CD4-positive, alpha-beta T cell treated with Interleukin-1 beta for 1 hour (primary cell): ENCODE results near the gene C5AR1.
"Not testable (repeated sequence)": the region's sequence is repeated elsewhere in the genome, so short reads cannot be mapped to it uniquely, and the experiment has no call there.

Experiments
- DNase-seq, 2 donors: peaks; one replicate each; pipeline ENCODE4 v3.0.0-alpha.2; 2020 to 2022

The C5AR1 gene

DNA sequence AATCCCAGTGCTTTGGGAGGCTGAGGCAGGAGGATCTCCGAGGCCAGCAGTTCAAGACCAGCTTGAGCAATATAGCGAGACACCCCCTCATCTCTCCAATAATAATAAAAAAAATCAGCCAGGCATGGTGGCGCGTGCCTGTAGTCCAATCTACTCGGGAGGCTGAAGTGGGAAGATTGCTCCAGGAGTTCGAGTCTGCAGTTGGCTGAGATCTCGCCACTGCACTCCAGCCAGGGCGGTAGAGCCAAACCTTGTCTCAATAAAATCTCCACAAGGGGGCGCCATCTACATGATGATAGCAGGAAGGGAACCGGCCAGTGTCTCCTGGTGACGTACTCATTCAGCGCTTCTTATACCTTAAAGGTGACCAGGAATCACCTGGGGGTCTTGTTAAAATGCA is 13.6 kb upstream of the C5AR1 start:
- peak; percentile 75 to 86 for DNase-seq

DNA sequence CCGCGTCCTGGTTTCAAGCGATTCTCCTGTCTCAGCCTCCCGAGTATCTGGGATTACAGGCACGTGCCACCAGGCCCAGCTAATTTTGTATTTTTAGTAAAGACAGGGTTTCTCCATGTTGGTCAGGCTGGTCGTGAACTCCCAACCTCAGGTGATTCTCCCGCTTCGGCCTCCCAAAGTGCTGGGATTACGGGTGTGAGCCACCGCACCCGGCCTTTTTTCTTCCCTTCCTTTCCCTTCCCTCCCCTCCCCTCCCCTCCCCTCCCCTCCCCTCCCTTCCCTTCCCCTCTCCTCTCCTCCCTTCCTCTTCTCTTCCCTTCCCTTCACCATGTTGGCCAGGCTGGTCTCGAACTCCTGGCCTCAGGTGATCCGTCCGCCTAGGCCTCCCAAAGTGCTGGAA is 8.8 kb upstream of the C5AR1 start:
- not testable (repeated sequence) for DNase-seq

DNA sequence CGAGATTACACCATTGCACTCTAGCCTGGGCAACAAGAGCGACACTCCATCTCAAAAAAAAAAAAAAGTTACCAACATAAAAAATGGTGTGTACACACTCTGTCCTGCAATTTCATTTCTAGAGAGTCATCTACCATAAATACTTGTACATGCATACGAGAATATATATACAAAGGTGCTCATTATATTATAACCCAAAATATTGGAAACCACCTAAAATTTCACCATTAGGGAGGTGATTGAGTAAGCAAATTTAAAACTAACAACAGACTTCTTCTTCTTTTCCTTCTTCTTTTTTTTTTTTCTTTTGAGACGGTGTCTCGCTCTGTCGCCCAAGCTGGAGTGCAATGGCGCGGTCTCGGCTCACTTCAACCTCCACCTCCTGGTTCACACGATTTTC is 7.4 kb upstream of the C5AR1 start:
- no peak for DNase-seq

DNA sequence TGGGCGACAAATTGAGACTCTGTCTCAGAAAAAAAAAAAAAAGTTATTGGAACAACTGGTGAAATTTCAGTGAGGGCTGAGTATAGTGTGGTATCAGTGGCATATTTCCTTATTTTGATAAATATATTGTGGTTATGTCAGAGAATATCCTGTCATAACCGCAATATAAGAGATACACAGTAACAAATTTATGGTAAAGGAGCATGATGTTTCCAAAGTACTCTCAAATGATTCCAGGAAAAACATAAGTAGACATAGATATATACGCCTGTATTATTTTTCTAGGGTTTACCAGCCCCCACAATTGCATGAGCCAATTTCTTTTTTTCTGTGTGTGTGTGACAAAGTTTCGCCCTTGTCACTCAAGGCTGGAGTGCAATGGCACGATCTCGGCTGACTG is 5.7 kb upstream of the C5AR1 start:
- no peak for DNase-seq

DNA sequence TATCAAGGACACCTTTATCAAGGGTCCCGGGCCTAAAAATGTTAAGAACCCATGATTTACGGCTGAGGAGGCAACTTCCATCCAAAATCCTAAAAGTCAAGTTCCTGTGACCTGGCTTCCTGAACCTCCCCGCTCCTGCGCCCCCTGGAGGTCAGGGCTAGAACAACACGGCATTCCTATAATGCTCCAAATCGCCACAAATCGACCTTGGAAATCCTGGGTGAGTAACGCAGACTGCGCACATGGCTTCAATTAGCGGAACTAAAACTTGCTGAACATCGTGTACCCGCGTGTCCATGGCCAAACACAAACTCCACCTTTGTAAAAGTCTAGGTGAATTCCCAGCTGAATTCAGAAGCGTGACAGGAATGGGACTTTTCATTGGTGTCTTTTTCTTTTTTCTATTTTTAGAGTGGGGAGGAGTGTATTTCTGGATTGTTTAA is 4.3 kb upstream of the C5AR1 start:
- peak; percentile 49 to 51 for DNase-seq

DNA sequence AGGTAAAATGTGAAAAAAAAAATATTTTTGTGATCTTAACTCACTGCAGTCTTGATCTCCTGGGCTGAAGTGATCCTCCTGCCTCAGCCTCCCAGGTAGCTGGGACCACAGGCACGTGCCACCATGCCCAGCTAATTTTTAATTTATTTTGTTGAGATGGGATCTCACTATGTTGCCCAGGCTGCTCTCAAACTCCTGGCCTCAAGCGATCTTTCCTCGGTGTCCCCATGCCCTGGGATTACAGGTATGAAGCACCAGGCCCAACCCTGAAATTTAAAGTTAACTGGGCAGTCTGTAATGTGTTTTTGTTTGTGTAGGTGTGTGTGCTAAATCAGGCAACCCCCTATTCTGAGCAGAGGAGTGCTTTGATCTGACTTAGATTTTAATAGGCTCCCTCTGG is 3.4 kb upstream of the C5AR1 start:
- no peak for DNase-seq

DNA sequence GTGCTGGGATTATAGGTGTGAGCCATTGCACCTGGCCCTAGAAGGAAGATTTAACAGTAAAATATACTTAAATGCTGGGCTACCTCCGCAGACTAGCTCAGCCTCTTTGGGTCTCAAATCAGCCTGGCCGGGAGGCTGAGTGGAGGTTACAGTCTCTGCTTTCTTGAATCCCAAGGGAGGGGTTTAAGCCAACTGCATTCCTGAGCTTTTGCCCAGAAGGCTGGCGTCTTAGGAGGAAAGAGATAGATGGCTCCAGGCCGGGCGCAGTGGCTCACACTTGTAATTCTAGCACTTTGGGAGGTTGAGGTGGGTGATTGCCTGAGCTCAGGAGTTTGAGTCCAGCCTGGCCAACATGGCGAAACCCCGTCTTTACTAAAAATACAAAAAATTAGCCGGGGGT is 623 bp upstream of the C5AR1 start:
- DNase-seq: no peak

DNA sequence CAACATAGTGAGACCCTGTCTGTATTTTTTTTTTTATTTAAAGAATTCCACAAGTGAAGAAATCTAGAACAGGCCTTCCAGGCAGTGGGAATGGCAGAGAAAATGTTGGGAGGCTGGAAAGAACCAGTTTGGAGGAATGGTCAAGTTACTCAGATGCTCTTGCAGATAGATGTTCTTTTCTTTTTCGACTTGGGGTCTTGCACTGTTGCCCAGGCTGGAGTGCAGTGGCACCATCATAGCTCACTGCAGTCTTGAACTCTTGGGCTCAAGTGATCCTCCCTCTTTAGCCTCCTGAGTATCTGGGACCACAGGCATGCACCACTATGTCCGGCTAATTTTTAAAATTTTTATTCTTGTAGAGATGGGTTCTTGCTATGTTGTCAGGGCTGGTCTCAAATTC is 662 bp downstream of the C5AR1 start:
- no peak for DNase-seq

DNA sequence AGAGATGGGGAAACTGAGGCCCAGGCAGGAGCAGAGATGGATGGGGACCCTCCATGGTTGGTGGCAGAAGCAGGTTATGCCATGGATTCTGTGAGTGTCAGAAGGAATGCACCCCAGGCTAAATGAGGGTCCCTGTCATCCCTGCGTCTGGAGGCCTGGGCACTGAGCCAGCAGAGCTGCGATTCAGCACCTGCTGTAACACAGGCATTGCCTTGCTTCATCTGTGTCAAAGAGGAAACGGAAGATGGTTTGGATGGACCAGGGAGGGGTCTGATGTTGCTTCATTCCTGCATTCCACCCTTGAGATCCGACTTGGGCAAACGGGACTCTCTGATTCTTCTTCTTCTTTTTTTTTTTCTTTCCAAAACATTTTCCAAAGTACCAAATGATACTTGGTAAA is 1.2 kb downstream of the C5AR1 start:
- peak in 1 of 2 donors; percentile 52 for DNase-seq

DNA sequence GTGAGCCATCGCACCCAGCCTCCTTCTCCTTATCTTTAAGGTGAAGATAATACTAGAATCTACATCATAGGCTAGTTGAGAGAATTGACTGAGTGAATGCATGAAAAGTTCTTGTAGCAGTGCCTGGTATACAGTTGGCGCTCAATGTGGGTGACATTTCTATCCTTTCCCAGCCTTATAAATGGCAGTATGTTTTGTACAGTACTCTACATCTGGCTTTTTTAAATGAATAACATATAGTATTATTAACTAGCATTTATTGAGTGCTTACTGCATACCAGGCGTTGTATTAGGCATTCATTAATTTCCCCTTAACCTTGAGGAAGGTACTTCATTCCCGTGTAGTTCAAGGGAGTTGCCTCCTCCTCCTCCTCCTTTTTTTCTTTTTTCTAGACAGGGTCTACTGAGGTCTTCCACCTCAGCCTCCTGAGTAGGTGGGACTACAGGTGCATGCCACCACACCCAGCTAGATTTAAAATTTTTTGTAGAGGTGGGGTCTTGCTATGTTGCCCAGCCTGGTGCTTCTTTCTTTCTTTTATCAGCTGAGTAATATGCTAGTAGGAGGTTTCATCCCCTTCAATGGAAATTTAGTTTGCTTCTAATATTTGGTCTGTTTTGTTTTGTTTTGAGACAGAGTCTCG is 2.8 kb downstream of the C5AR1 start:
- no peak for DNase-seq

DNA sequence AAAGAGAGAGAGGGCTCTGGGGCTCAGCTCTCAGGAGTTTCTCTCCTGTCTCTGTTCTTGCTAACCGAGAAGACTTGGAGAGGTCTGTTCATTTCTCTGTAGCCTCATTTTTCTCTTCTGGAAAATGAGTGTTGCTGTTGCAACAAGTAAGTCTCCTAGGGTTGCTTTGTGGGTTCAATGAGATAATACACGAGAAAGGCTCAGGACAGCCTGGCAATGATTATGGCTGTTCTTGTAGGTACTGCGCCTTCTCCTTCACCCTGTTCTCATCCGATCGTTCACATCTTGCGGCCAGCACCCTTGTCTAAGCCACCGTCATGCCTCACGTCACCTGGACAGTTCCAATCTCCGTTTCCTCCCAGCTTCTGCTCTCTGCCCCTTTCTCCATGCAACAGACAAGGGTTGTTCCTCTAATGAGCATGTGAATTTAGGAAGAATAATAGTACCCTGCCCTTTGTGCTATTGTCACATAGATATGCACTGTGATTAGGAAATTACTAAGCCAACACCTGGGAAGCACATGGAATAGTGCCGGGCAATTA is 4.2 kb downstream of the C5AR1 start:
- DNase-seq: no peak

DNA sequence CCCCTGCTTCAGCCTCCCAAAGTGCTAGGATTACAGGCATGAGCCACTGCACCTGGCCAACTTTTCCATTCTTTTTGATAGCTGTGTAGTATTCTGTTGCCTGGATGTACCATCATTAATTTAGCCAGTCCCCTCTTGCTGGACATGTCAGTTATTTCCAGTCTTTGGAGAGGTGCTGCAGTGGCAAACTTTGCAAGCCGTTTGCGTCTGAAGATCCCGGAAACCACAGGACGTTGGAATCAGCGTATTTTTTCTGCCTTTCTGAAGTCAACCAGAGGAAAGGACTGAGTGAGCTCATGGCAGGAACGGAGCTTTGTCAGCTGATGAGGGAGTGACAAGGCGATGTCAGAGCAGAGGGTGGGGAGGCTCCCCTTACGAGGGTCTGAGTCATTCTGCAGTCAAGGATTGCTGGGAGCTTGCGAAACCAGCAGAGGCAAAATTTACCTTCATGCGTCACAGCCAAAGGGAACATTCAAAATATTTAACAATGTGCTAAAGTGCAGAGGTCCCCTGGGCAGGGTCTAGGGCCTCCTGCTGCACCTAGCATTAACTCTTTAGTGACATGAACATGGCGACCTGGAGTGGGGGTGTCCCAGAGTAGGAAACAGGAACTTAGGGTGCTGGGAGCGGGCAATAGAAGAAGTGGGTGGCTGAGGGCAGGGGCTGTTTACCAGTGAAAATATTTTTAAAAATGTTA is 5.6 kb downstream of the C5AR1 start:
- DNase-seq: peak in 1 of 2 donors; percentile 82

DNA sequence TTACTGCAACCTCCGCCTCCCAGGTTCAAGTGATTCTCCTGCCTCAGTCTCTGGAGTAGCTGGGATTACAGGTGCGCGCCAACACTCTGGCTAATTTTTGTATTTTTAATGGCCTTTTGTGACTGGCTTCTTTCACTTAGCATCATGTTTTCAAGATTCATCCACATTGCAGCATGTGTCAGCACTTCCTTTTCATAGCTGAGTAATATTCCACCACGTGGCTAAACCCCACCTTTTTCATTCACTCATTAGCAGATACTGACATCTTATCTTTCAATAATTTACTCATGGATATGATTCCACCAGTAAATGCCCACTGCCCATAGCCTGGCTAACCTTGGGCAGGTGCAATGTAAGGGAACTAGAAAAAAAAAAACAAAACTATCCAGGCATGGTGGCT is 6.9 kb downstream of the C5AR1 start:
- DNase-seq: no peak

DNA sequence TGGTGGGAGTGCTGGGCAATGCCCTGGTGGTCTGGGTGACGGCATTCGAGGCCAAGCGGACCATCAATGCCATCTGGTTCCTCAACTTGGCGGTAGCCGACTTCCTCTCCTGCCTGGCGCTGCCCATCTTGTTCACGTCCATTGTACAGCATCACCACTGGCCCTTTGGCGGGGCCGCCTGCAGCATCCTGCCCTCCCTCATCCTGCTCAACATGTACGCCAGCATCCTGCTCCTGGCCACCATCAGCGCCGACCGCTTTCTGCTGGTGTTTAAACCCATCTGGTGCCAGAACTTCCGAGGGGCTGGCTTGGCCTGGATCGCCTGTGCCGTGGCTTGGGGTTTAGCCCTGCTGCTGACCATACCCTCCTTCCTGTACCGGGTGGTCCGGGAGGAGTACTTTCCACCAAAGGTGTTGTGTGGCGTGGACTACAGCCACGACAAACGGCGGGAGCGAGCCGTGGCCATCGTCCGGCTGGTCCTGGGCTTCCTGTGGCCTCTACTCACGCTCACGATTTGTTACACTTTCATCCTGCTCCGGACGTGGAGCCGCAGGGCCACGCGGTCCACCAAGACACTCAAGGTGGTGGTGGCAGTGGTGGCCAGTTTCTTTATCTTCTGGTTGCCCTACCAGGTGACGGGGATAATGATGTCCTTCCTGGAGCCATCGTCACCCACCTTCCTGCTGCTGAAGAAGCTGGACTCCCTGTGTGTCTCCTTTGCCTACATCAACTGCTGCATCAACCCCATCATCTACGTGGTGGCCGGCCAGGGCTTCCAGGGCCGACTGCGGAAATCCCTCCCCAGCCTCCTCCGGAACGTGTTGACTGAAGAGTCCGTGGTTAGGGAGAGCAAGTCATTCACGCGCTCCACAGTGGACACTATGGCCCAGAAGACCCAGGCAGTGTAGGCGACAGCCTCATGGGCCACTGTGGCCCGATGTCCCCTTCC is 10.5 kb downstream of the C5AR1 start:
- DNase-seq: no peak

DNA sequence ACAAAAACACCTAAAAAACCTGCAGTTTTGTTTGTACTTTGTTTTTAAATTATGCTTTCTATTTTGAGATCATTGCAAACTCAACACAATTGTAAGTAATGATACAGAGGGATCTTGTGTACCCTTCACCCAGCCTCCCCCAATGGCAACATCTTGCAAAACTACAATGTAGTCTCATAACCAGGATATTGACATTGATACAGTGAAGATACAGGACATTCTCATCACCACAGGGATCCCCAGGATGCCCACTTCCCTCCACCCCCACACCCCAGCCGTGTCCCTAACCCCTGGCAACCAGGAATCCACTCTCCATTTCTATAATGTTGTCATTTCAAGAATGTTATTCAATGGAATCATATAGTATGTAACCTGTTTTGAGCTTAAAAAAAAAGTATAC is 12.0 kb downstream of the C5AR1 start:
- DNase-seq: no peak

DNA sequence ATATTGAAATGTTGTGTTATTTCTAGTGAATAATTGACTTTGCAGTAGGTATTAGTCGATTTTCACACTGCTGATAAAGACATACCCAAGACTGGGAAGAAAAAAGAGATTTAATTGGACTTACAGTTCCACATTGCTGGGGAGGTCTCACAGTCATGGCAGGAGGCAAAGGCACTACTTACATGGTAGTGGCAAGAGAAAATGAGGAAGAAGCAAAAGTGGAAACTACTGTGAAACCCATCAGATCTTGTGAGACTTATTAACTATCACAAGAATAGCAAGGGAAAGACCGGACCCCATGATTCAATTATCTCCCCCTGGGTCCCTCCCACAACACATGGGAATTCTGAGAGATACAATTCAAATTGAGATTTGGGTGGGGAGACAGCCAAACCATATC is 12.4 kb downstream of the C5AR1 start:
- no peak for DNase-seq

DNA sequence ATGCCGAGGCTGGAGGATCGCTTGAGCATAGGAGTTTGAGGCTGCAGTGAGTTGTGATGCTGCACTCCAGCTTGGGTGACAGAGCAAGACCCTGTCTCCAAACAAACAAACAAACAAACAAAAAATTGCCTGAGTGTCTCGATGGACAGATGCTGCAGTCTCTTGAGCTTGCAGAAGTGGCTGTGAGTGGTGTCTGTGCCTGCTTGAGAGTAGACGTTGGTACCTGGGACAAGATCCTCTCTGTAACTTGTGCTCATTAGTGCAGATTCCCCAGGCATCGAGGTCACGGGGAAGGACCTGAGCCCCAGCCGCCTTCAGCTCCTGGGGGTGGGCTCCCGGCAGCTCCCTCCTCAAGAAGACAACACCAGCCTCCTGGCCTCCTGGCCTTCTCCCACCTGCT is 13.7 kb downstream of the C5AR1 start:
- no peak for DNase-seq

DNA sequence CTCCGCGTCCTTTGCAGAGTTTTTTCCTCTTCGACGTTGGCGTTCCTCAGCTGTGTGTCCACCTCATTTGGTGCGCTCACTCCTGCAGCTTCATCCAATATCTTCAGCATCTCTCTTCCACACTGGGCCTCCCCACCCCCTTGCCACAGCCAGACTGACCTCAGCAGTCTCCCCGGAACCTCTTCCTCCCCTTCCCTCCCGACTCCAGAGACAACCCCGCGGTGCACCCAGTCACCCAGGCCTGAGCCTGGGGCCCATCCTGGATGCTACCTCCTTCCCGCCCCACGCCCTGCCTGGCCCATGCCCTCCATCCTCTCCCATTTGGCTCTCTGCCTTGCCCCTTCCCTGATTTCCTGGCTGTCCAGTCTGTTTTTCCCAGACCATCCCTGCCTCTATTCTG is 14.2 kb downstream of the C5AR1 start:
- no peak for DNase-seq

DNA sequence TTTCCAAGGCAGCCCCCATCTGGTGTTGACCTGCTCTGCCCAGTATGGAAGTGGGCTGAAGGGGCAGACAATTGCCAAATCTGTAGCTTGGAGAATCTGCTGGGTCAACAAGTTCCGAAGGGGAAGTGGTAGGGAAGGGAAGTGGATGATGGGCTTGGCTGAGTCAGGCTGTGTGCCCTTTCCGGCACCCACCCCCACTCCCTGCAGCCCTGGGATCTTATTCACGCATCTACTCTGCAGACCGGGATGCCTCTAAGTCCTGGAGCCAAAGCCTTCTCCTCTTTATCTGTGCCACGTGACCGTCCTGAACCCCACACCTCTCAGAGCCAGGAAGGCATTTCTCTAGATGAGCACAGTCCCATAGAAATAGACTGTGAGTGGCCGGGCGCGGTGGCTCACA is 14.8 kb downstream of the C5AR1 start:
- DNase-seq: peak in 1 of 2 donors; percentile 74

DNA sequence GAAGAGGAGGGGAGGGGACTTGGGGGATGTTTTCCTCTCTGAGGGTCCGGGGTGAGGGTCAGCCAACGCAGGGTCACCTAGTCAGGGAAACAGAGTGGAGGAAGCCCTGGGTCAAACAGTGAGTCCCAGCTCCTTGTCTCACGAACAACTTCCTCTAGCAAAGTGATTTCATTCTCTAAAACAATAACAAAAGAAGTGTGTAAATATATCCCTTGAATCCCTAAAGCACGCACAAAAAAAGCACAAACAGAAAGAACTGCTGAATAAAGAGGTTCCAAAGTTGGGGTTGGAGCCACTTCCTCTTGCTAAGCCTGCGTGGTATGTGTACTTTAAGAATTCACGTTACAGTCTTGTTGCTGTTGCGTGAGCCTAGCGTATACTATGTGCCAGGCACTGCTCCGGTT is 20.8 kb downstream of the C5AR1 start:
- DNase-seq: no peak

DNA sequence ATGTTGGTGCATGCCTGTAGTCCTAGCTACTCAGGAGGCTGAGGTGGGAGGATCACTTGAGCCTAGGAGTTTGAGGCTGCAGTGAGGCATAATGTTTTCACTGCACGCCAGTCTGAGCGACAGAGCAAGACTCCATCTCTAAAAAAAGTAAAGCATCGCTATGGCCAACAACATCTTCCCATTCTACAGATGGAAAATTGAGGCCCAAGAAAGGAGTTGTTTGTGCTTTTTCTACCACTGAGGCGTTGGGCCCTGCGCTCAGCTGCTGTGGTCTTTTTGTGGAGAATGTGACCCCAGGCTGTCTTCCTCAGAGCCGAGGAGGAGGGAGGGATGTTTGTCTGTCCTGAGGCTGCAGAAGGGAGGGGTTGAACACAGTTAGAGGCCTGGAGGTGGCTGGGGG is 21.8 kb downstream of the C5AR1 start:
- DNase-seq: no peak

DNA sequence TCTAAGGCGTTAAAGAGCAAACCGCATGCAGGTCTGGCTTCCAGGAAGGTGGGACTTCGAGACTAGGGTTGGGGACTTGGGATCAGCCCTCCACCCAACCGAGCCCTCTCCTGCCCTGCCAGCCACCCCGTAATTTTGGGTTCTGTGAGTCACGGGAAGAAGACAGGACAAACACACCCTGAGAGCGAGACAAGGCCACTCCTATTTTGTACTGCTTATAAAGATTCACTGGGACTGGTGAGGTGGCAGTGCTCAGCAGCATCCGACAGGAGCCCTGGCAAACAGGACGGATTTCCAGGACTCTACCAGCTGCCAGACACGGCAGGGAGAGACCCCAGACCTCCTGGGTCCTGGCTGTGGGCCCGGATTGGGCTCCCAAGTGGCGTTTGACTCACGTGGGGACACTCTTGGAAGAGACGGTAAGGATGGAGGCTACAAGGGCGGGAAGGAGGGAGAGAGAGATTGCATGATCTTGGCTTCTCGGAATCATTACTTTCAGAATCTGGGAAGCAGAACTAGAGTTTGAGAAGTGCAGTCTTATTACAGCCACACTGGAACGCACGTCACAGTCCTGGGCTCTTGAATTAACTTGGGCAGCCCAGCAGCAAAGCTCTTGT is 22.4 kb downstream of the C5AR1 start, which contains the start of gene C5AR2:
TSS of gene C5AR2 (plus strand) at position 245 of the 617 bp plus-strand sequence. CDS start 8,625 bp downstream, outside the sequence.
- no peak for DNase-seq
